OCI-LY7 (cell line): Measurements from ENCODE around the gene TRAPPC10. TPM values are rescaled to one million over a fixed set of nuclear protein-coding genes. Genes with fewer than 3 reads are reported as not detected.

ENCODE experiments used
- BruUV-seq: library from RNA; stranded (reverse); fragments of 400-500 nt; replicated peaks from 2 replicates; lab custom pipeline; 2021; lab: Mats Ljungman, UMichigan
- CTCF ChIA-PET: fragments of 300-600 bp; sonication (Branson Sonifier 250); formaldehyde crosslinking; loops from one replicate; lab custom pipeline; 2022; ENCODE audit warnings: antibody characterized with exemption; ENCODE audit not compliant: unreplicated experiment; lab: Charles Lee
- POLR2A ChIA-PET: fragments of 300-600 bp; sonication (Branson Sonifier 250); formaldehyde crosslinking; loops from one replicate; lab custom pipeline; 2022; ENCODE audit warnings: antibody characterized with exemption; lab: Charles Lee
- DNase-seq: peaks from one replicate; pipeline ENCODE4 v3.0.0-alpha.2; 2015; ENCODE audit warnings: low spot score
- H2AFZ ChIP-seq: fragments of 200-600 bp; sonication (generic), shearing (Covaris generic); 2 replicates; pipeline ENCODE4 v1.6.1; 2014; ENCODE audit warnings: mild to moderate bottlenecking, antibody characterized with exemption, low read length, moderate library complexity
- H3K27ac ChIP-seq: fragments of 200-600 bp; sonication (generic); 2 replicates; pipeline ENCODE4 v1.5.1; 2014; ENCODE audit warnings: mixed run types, low read depth, mild to moderate bottlenecking, moderate library complexity, low read length, inconsistent platforms; ENCODE audit not compliant: poor library complexity, severe bottlenecking
- H3K36me3 ChIP-seq: fragments of 200-600 bp; sonication (generic); 2 replicates; pipeline ENCODE4 v1.6.1; 2014; ENCODE audit warnings: mild to moderate bottlenecking, antibody characterized with exemption, low read length, moderate library complexity, mixed read lengths; ENCODE audit not compliant: insufficient read depth
- H3K4me1 ChIP-seq: fragments of 200-600 bp; sonication (generic); 2 replicates; pipeline ENCODE4 v1.5.1; 2014; ENCODE audit warnings: mild to moderate bottlenecking, low read length; ENCODE audit not compliant: insufficient read depth, poor library complexity, severe bottlenecking
- H3K4me2 ChIP-seq: fragments of 200-600 bp; sonication (generic); 2 replicates; pipeline ENCODE4 v1.6.1; 2014; ENCODE audit warnings: mild to moderate bottlenecking, low read length
- H3K4me3 ChIP-seq: fragments of 200-600 bp; sonication (generic); 2 replicates; pipeline ENCODE4 v1.5.1; 2014; ENCODE audit warnings: mild to moderate bottlenecking, low read depth, low read length; ENCODE audit not compliant: poor library complexity, severe bottlenecking
- H3K79me2 ChIP-seq: fragments of 200-600 bp; sonication (generic); 2 replicates; pipeline ENCODE4 v1.6.1; 2016; ENCODE audit warnings: low read depth, mild to moderate bottlenecking, low read length, moderate library complexity, mixed read lengths; ENCODE audit not compliant: insufficient read depth
- H3K9me2 ChIP-seq: fragments of 200-600 bp; sonication (generic); 2 replicates; pipeline ENCODE4 v1.6.1; 2016; ENCODE audit warnings: mild to moderate bottlenecking, low read length, mixed read lengths; ENCODE audit not compliant: insufficient read depth
- H3K9me3 ChIP-seq: fragments of 200-600 bp; sonication (generic); 2 replicates; pipeline ENCODE4 v1.6.1; 2014; ENCODE audit warnings: mild to moderate bottlenecking, mixed run types, low read length, mixed read lengths
- H4K20me1 ChIP-seq: fragments of 200-600 bp; sonication (generic); 2 replicates; pipeline ENCODE4 v1.6.1; 2014; ENCODE audit warnings: mild to moderate bottlenecking, antibody characterized with exemption, low read length, moderate library complexity, mixed read lengths; ENCODE audit not compliant: insufficient read depth
- CTCF ChIP-seq: fragments of 200-600 bp; sonication (generic); conservative IDR thresholded peaks from 2 replicates; pipeline ENCODE4 v1.5.1; 2014; ENCODE audit warnings: mild to moderate bottlenecking, antibody characterized with exemption, low read length, moderate library complexity, mixed read lengths
- EZH2phosphoT487 ChIP-seq: fragments of 200-600 bp; sonication (generic); IDR thresholded peaks from 2 replicates; pipeline ENCODE4 v1.6.1; 2018; ENCODE audit warnings: low read depth, borderline replicate concordance, mild to moderate bottlenecking, mixed run types, antibody characterized with exemption, low read length, moderate library complexity, mixed read lengths
- intact Hi-C: fragments of 100-400 bp; cut with micrococcal nuclease; formaldehyde crosslinking; loops from one replicate; pipeline ENCODE4 v1.10.0; 2022; ENCODE audit not compliant: unreplicated experiment
- total RNA-seq, 2 experiments: library from RNA; depleted of rRNA in 1 of 2; stranded (reverse); fragments of >200 nt in 1 of 2; shearing (Covaris generic) in 1 of 2; gene quantifications; 2 replicates each; pipeline ENCODE4 v1.2.3, GENCODE V29; 2014 to 2022

Gene TRAPPC10
- total RNA-seq, 2 experiments from 2014 or later: 37.4 to 54.7 TPM

GRCh38 chr21:44006017-44006619, 6.0 kb upstream of the TRAPPC10 start:
- DNase-seq: no peak
- Histone ChIP-seq H3K79me2 (peaks cover 2% of the 10 kb centered on the region; the same call in 1 of the 2 replicates), H3K4me3 (no peak overlapping the region), H3K4me1 (peaks cover 3% of the 10 kb centered on the region), H3K9me3 (no peaks in the 10 kb centered on the region), H3K36me3 (no peaks in the 10 kb centered on the region), H3K9me2 (no peaks in the 10 kb centered on the region), H2AFZ (no peak overlapping the region), H3K4me2 (no peak overlapping the region), H3K27ac (no peak overlapping the region), H4K20me1 (no peaks in the 10 kb centered on the region)
- intact Hi-C loops: no loop called here
- no peak for TF ChIP-seq CTCF
- TF ChIP-seq EZH2phosphoT487: no peak
- ChIA-PET POLR2A (no interaction called here), CTCF (no interaction called here)
- BruUV-seq: no TSS peak

DNA sequence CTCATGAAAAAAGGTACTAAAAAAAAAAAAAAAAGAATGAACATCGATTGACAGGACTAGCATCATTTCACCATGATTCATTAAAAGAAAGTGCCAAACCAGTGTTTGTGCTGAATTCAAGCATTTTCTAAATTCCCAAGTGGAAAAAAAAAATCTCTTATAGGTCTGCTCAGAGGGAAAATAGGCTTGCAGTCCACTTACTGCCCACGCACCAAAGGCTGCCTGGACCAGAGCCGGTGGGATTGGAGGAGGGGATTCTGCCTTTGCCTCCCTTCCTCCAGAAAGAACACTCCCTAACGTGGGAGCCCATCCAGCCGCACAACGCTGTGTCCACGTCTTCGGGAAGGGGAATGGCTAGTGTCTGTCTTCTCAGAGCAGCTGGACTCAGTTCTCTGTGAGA, 5.5 kb upstream of the TRAPPC10 start:
- no TSS peak for BruUV-seq
- Histone ChIP-seq H3K9me2 (no peaks in the 10 kb centered on the region), H3K4me1 (peaks cover 6% of the 10 kb centered on the region), H3K4me3 (no peak overlapping the region), H3K27ac (no peak overlapping the region), H2AFZ (no peak overlapping the region), H3K4me2 (no peak overlapping the region), H3K9me3 (no peaks in the 10 kb centered on the region), H3K36me3 (no peaks in the 10 kb centered on the region), H3K79me2 (peaks cover 4% of the 10 kb centered on the region; the same call in 1 of the 2 replicates), H4K20me1 (no peaks in the 10 kb centered on the region)
- DNase-seq: no peak
- CTCF ChIA-PET: no interaction called here
- POLR2A ChIA-PET: interaction anchor here (0.7 kb wide), 1 partner anchor 347 kb away, joined by 3 read pairs; no protein-coding TSS in a partner anchor
- intact Hi-C loops: no loop called here
- no peak for TF ChIP-seq EZH2phosphoT487
- TF ChIP-seq CTCF: no peak

DNA sequence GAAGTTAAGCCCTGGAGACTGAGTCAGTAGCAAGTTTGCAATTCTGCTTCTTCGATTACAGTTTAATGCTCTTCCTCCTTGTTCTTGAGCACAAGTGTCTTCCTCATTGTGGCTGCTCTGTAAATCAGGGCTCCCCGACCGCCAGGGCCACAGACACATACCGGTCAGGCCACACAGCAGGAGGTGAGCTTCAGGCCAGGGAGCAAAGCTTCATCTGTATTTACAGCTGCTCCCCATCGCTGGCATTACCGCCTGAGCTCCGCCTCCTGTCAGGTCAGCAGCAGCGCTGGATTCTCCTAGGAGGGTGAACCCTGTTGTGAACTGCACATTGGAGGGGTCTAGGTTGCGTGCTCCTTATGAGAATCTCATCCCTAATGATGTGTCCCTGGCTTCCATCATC, 1.7 kb upstream of the TRAPPC10 start:
- H3K9me2 ChIP-seq: no peaks in the 10 kb centered on the region
- CTCF ChIA-PET: no interaction called here
- no peak overlapping the region for H2AFZ ChIP-seq
- H3K9me3 ChIP-seq: no peaks in the 10 kb centered on the region
- 0 out of 2 replicates have a peak, but pooled peaks cover under 1% of the 10 kb centered on the region for H3K36me3 ChIP-seq
- BruUV-seq: no TSS peak
- intact Hi-C loops: no loop called here
- no peak overlapping the region for H3K27ac ChIP-seq
- H3K4me1 ChIP-seq: peaks cover 24% of the 10 kb centered on the region
- no peak for DNase-seq
- peaks cover 12% of the 10 kb centered on the region; the same call in 1 of the 2 replicates for H4K20me1 ChIP-seq
- peaks cover 31% of the 10 kb centered on the region for H3K79me2 ChIP-seq
- POLR2A ChIA-PET: no interaction called here
- H3K4me2 ChIP-seq: no peak overlapping the region
- no peak for TF ChIP-seq EZH2phosphoT487
- TF ChIP-seq CTCF: no peak
- H3K4me3 ChIP-seq: no peak overlapping the region
